NCI-H2227 treated with DMSO at 0.1 percent for 48 hours (cell line): ENCODE data around the gene ZDHHC20.

Experiments used
- DNase-seq: peaks from one replicate; lab custom pipeline; 2025; lab: John Stamatoyannopoulos, UW

ZDHHC20 gene

GRCh38 chr13:21361706-21362105, 97.4 kb downstream of the ZDHHC20 start:
- no peak for DNase-seq

GRCh38 chr13:21361123-21361522, 98.0 kb downstream of the ZDHHC20 start:
- DNase-seq, result no peak

GRCh38 chr13:21360463-21360862, 98.6 kb downstream of the ZDHHC20 start:
- no peak for DNase-seq

- DNase-seq, result no peak
These were observed 99.2 kb downstream of the ZDHHC20 start for GRCh38 chr13:21359855-21360254.

GRCh38 chr13:21355304-21355703, 103.8 kb downstream of the ZDHHC20 start:
- DNase-seq, result no peak

GRCh38 chr13:21354721-21355120, 104.4 kb downstream of the ZDHHC20 start:
- no peak for DNase-seq

- no peak for DNase-seq
These were observed 110.5 kb downstream of the ZDHHC20 start for GRCh38 chr13:21348488-21349120.

- DNase-seq, result no peak
These were observed 111.3 kb downstream of the ZDHHC20 start for GRCh38 chr13:21347753-21348318.

- DNase-seq, result no peak
These were observed 114.4 kb downstream of the ZDHHC20 start for GRCh38 chr13:21344662-21345176.

- no peak for DNase-seq
These were observed 115.4 kb downstream of the ZDHHC20 start for GRCh38 chr13:21343659-21344058.

GRCh38 chr13:21342699-21343442, 116.2 kb downstream of the ZDHHC20 start:
- no peak for DNase-seq

- no peak for DNase-seq
These were observed 117.3 kb downstream of the ZDHHC20 start for GRCh38 chr13:21341637-21342422.

- DNase-seq, result no peak
These were observed 120.3 kb downstream of the ZDHHC20 start for GRCh38 chr13:21338639-21339278.

GRCh38 chr13:21338156-21338555, 120.9 kb downstream of the ZDHHC20 start:
- DNase-seq, result no peak

- no peak for DNase-seq
These were observed 122.3 kb downstream of the ZDHHC20 start for GRCh38 chr13:21336609-21337349.

GRCh38 chr13:21333186-21333585, 125.9 kb downstream of the ZDHHC20 start:
- DNase-seq, result no peak

GRCh38 chr13:21330126-21330861, 128.8 kb downstream of the ZDHHC20 start:
- DNase-seq, result no peak

GRCh38 chr13:21328836-21329477, 130.1 kb downstream of the ZDHHC20 start:
- no peak for DNase-seq

- no peak for DNase-seq
These were observed 130.9 kb downstream of the ZDHHC20 start for GRCh38 chr13:21328201-21328600.
